ENCODE results near the gene TRPC6. TPM values are rescaled to one million over a fixed set of nuclear protein-coding genes. Genes with fewer than 3 reads are reported as not detected.

TRPC6 gene
- total RNA-seq, 2 experiments from 2014 or later = not detected

DNA sequence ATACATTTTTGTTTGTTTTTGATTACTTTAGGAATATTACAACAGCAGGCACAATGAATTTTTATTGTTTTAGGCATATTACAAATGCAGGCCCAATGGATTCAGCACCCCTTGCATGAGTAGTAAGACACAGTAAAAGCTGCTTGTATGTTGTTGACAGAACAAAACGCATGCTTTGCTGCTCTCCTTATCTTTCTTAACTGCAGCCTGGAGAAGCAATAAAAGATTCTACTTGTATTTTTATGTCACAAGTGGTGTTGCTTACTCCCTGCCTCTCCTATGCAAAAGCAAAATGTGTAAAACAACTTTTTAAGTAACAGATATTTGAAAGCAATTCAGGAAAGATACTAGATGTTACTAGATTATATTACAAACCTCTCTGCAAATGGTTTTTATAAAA lies 73.9 kb downstream of the TRPC6 start:
- intact Hi-C loops (cut with micrococcal nuclease) = no loop called here
- POLR2A ChIA-PET = no interaction called here
- Mint-ChIP-seq H3K27ac (no peak overlapping the region), H3K27me3 (no peaks in the 10 kb centered on the region), H3K9me3 (peaks cover 3% of the 10 kb centered on the region), H3K4me3 (no peak overlapping the region), H3K36me3 (no peaks in the 10 kb centered on the region), H3K4me1 (ENCODE audit: low read depth) (no peaks in the 10 kb centered on the region)
- CTCF ChIA-PET = no interaction called here
- no peak for DNase-seq

DNA sequence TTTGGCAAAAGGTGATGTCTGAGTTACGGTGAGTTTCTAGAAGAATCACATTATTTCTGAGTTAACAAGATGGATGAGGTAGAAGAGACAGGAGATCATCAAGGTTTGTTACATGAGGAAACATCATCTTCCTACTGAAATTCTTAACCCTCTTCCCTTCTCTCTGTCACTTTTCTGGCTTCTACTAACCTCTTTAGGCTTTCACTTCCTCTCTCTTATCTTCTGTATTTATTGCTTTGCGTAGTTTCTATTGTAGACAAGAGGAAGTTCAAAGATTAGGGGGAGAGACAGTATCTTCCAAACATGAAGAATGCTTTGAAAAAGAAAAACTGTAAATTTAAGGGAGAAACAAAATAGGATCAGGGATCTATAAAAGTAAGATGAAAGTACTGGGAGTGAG lies 75.4 kb downstream of the TRPC6 start:
- Mint-ChIP-seq H3K9me3 (peaks cover 3% of the 10 kb centered on the region), H3K27me3 (no peaks in the 10 kb centered on the region)
- POLR2A ChIA-PET = no interaction called here

DNA sequence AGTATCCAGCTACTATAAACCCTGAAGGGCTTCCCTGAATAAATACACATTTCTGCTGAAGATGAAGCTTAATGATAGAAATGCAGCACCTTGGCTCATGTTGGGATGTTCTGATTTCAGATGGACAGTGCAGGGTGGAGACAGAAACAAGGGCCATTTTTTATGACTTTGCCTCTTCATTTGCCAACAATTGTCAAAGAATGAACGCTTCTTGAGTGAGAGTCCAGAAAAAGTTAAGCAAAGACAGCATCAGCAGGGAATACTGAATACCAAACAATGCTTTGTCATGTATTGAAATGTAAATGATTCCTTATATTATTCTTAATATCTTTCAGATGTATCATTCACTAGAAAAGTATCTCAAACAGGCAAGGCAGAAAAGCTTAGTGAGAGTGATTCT lies 84.9 kb downstream of the TRPC6 start:
- ChIA-PET POLR2A (no interaction called here), CTCF (no interaction called here)
- H3K9me3 Mint-ChIP-seq = no peaks in the 10 kb centered on the region
- H3K36me3 Mint-ChIP-seq = no peaks in the 10 kb centered on the region
- intact Hi-C loops (cut with micrococcal nuclease) = no loop called here
- no peak overlapping the region for H3K27ac Mint-ChIP-seq
- H3K27me3 Mint-ChIP-seq = no peaks in the 10 kb centered on the region
- no peaks in the 10 kb centered on the region for H3K4me1 Mint-ChIP-seq (ENCODE audit: low read depth)
- no peak for DNase-seq
- no peak overlapping the region for H3K4me3 Mint-ChIP-seq

More for the DNA sequence above, 75.4 kb downstream of the TRPC6 start:
- intact Hi-C loops (cut with micrococcal nuclease) = no loop called here
- H3K36me3 Mint-ChIP-seq = no peaks in the 10 kb centered on the region
- H3K27ac Mint-ChIP-seq = no peak overlapping the region
- H3K4me1 Mint-ChIP-seq (ENCODE audit: low read depth) = no peaks in the 10 kb centered on the region
- no peak overlapping the region for H3K4me3 Mint-ChIP-seq
- DNase-seq = no peak
- CTCF ChIA-PET = no interaction called here

DNA sequence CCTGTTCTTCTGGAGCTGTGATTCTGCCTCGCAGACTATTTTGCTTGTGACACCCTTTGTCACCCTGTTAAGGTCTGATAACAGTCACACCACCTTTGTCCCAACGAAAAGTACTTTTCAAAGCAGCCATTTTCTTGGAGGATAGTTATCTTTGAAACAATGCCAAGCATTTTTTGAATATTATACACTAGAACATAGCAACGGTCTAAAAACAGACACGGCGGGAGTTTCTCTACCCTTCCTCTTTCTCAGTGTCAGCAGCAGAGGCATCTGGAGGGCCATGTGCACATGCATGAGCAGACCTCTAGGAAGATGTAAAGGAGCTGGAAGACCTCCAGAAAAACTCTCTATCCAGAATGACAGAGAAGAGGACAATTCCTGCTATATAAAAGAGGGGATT lies 86.5 kb downstream of the TRPC6 start:
- no peaks in the 10 kb centered on the region for H3K27me3 Mint-ChIP-seq
- no peaks in the 10 kb centered on the region for H3K4me1 Mint-ChIP-seq (ENCODE audit: low read depth)
- no peak overlapping the region for H3K4me3 Mint-ChIP-seq
- ChIA-PET POLR2A (no interaction called here), CTCF (no interaction called here)
- no peaks in the 10 kb centered on the region for H3K9me3 Mint-ChIP-seq
- no peaks in the 10 kb centered on the region for H3K36me3 Mint-ChIP-seq
- intact Hi-C loops (cut with micrococcal nuclease) = no loop called here
- H3K27ac Mint-ChIP-seq = no peak overlapping the region
- DNase-seq = no peak

DNA sequence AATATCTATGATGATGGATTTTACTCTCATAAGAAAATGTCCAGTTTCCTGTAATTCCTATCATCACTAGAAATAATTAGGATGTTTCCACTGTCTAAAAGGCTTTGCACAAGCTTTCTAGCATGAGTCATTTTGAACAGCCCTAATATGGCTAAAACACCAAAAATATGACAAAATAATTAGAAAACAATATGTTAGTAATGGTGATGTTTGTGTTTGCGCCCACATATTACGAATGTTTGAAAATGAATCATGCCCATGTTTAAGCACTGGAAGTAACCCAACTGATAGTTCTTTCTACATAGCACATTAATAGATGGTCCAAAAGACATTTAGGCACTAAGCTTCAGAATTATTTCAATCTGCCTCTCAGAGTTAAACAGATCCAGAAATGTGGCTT lies 96.0 kb downstream of the TRPC6 start:
- Mint-ChIP-seq H3K27ac (no peak overlapping the region), H3K9me3 (no peaks in the 10 kb centered on the region), H3K4me1 (ENCODE audit: low read depth) (no peaks in the 10 kb centered on the region), H3K4me3 (no peak overlapping the region), H3K36me3 (no peaks in the 10 kb centered on the region), H3K27me3 (no peaks in the 10 kb centered on the region)
- CTCF ChIA-PET = no interaction called here
- intact Hi-C loops (cut with micrococcal nuclease) = no loop called here
- no peak for DNase-seq
- POLR2A ChIA-PET = no interaction called here

DNA sequence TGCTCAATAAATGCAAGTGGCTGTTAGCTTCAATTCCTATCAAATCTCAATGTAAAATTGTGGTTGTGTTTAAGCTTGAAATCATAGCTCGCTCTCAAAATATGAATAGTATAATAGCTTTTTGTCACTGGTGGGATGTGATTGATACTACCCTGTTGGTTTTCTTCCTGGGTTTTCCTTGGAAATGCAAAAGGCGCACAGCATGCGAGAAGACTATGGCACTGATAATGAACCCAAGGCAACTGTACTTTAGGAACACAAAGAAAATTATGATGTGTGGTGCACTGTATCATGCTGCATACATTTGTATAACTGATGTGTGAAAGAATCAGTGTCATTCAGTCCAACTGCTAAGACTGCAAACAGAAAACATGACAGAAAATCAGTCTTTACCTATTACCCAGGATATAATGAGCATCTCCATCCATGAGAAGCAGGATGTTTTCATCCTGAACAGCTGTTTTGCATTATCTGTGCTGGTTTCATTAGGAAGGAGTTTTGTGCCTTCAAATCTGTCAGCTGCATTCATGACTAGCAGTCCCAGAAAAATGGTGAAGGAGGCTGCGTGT lies 101.2 kb downstream of the TRPC6 start:
- no peak overlapping the region for H3K27ac Mint-ChIP-seq
- DNase-seq = no peak
- no peaks in the 10 kb centered on the region for H3K36me3 Mint-ChIP-seq
- H3K4me3 Mint-ChIP-seq = no peak overlapping the region
- peaks cover 2% of the 10 kb centered on the region for H3K9me3 Mint-ChIP-seq
- CTCF ChIA-PET = no interaction called here
- H3K4me1 Mint-ChIP-seq (ENCODE audit: low read depth) = no peaks in the 10 kb centered on the region
- H3K27me3 Mint-ChIP-seq = no peaks in the 10 kb centered on the region
- POLR2A ChIA-PET = no interaction called here
- intact Hi-C loops (cut with micrococcal nuclease) = no loop called here

DNA sequence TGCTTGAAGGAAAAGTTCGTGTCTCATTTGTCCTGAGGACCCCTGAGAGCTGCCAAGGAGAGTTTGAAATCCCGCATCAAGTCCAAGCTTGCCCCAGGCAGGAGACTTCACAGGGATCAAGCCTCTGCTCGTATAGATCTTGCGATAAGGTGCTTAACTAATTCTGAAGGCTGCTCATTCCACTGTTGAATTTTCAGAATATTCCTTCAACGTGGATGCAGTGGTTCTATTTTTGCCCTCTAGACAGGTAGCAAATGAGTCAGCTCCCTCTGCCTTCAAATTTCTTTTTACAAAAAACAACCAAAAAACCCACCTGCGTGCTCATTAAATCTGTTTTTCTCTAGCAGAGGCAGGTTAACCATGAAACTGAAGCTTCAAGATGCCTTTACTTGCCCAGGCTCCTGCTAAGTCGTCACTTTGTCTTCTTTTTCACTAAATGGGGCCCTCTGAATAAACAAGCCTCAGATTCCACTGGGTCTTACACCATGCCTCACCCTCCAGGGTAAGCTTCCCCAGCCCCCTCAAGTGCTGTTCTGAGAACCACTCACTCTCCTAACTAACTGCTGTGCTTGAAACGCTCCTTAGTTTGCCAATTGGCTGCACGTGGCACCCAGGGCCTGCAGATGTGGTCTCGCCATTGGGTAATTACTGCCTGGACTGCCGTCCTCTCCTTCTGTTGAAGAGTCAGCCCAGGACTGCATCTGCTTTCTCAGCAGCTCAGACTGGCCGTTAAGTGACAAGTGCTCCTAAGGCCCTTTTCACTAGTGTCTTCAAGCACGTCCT lies 105.0 kb downstream of the TRPC6 start:
- H3K4me1 Mint-ChIP-seq (ENCODE audit: low read depth) = no peaks in the 10 kb centered on the region
- POLR2A ChIA-PET = no interaction called here

DNA sequence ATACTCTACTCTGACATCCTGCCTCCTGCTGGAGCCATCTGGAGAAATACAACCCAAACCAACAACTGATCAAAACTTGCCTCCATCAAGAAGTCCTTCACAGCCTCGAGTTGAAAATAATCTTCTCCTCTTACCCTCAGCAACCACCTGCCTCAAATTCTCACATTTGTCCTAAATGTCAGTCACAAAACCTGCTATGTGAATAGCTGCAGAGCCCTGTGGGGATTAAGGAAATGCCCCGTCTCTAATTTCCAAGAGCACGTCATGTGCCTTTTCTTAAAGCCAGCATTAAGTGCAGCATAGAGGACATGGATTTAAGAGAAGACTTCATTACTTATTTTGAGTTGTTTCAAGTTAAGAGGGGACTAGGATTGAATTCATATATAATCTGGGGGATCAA lies 105.9 kb downstream of the TRPC6 start:
- H3K9me3 Mint-ChIP-seq = peaks cover 2% of the 10 kb centered on the region
- ChIA-PET CTCF (no interaction called here), POLR2A (no interaction called here)
- H3K4me1 Mint-ChIP-seq (ENCODE audit: low read depth) = no peaks in the 10 kb centered on the region
- no peaks in the 10 kb centered on the region for H3K36me3 Mint-ChIP-seq
- no peak overlapping the region for H3K27ac Mint-ChIP-seq
- H3K27me3 Mint-ChIP-seq = no peaks in the 10 kb centered on the region
- intact Hi-C loops (cut with micrococcal nuclease) = no loop called here
- H3K4me3 Mint-ChIP-seq = no peak overlapping the region
- no peak for DNase-seq

More for the DNA sequence above, 105.0 kb downstream of the TRPC6 start:
- CTCF ChIA-PET = no interaction called here
- intact Hi-C loops (cut with micrococcal nuclease) = no loop called here
- Mint-ChIP-seq H3K4me3 (no peak overlapping the region), H3K9me3 (peaks cover 2% of the 10 kb centered on the region), H3K27me3 (no peaks in the 10 kb centered on the region), H3K36me3 (no peaks in the 10 kb centered on the region), H3K27ac (no peak overlapping the region)
- no peak for DNase-seq

DNA sequence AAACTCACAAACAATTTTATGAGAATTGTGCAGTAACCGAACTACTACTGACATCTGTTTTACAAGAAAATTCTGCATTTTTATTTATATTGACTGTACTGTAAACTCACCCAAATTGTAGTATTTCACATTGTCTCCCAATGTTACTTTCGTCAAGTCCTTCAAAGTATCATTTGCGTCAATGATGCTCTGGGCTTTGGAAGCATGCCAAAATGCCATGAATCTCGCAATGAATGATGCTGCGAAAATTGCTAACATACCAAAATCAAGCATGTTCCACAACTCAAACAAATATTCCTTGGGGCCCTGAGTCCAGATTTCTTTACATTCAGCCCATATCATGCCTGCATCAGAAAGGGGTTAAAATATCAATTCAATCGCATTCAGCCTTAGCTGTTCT lies 107.6 kb downstream of the TRPC6 start:
- H3K4me3 Mint-ChIP-seq = no peak overlapping the region
- POLR2A ChIA-PET = no interaction called here
- no peak overlapping the region for H3K27ac Mint-ChIP-seq
- no peaks in the 10 kb centered on the region for H3K27me3 Mint-ChIP-seq
- no peaks in the 10 kb centered on the region for H3K36me3 Mint-ChIP-seq
- no peaks in the 10 kb centered on the region for H3K4me1 Mint-ChIP-seq (ENCODE audit: low read depth)
- CTCF ChIA-PET = no interaction called here
- no peak for DNase-seq
- H3K9me3 Mint-ChIP-seq = peaks cover 2% of the 10 kb centered on the region
- intact Hi-C loops (cut with micrococcal nuclease) = no loop called here

DNA sequence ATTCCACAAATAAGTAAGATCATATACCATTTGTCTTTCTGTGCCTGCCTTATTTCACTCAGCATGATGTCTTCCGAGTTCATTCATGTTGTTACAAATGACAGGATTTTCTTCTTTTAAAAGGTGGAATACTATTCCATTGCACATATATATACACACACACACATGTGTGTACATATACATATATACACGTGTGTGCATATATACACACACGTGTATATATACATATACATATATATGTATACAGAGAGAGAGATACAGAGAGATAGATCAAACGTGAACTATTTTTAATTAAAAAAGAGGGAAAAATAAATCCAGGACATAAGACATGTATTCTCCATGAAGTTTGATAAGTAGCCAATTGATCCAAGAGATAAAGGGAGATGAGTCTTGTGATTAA lies 108.1 kb downstream of the TRPC6 start:
- Mint-ChIP-seq H3K9me3 (peaks cover 2% of the 10 kb centered on the region), H3K4me3 (no peak overlapping the region), H3K36me3 (no peaks in the 10 kb centered on the region), H3K27ac (no peak overlapping the region), H3K4me1 (ENCODE audit: low read depth) (no peaks in the 10 kb centered on the region), H3K27me3 (no peaks in the 10 kb centered on the region)
- CTCF ChIA-PET = no interaction called here
- intact Hi-C loops (cut with micrococcal nuclease) = no loop called here
- POLR2A ChIA-PET = no interaction called here
- no peak for DNase-seq

DNA sequence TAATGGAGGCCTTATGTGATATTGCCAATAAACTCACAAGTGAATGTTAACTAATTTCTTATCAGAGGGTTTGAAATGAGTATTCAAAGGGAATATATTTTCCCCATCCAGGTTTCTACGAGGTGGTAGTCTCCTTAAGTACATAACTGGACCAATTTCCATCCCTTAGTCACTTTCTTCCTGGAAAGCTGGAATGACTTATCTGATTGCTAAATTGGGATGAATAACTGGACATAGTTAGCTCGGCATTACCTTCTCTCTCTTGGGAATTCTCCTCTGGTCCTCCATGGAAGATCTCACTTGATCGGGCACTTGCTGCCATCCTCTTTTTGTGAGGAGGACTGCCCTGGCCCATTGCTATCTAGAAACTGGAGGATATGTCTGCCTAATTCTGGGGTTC lies 109.1 kb downstream of the TRPC6 start:
- peaks cover 2% of the 10 kb centered on the region for H3K9me3 Mint-ChIP-seq
- intact Hi-C loops (cut with micrococcal nuclease) = no loop called here
- no peaks in the 10 kb centered on the region for H3K27me3 Mint-ChIP-seq
- no peak overlapping the region for H3K27ac Mint-ChIP-seq
- ChIA-PET POLR2A (no interaction called here), CTCF (interaction anchor here (0.7 kb wide), 1 partner anchor 467 kb away, joined by 3 read pairs; no protein-coding TSS in a partner anchor)
- H3K36me3 Mint-ChIP-seq = no peaks in the 10 kb centered on the region
- no peaks in the 10 kb centered on the region for H3K4me1 Mint-ChIP-seq (ENCODE audit: low read depth)
- no peak for DNase-seq
- no peak overlapping the region for H3K4me3 Mint-ChIP-seq

DNA sequence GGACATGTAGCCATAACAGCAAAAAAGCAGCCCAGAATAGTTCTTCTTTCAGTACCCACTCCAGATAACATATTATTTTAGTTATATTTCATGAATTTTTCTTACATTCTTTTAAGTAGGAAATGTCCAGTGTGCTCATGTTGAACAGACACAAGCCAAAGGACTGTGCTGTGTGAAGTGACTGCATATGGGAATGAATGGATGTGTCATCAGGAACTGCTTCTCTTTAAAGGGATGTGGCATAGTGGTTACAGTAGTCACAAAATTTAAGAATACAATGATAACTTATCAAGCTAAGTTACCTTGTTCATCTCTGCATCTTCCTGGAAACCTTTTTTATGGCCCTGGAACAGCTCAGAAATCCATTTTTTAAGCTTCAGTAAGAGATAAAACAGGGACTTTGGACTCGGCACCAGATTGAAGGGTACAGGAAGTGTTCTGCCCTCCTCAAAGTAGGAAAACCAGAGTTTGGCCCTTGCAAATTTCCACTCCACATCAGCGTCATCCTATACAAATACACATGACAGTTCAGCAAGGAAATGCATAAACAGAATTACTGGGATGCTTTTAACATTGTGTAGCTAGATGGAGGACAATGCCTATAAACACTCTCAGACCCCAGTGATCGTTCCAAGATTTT lies 112.8 kb downstream of the TRPC6 start:
- intact Hi-C loops (cut with micrococcal nuclease) = no loop called here
- ChIA-PET CTCF (no interaction called here), POLR2A (no interaction called here)
- H3K4me1 Mint-ChIP-seq (ENCODE audit: low read depth) = no peaks in the 10 kb centered on the region
- no peak overlapping the region for H3K4me3 Mint-ChIP-seq
- H3K27ac Mint-ChIP-seq = no peak overlapping the region
- no peaks in the 10 kb centered on the region for H3K9me3 Mint-ChIP-seq
- H3K27me3 Mint-ChIP-seq = no peaks in the 10 kb centered on the region
- no peaks in the 10 kb centered on the region for H3K36me3 Mint-ChIP-seq
- DNase-seq = no peak

DNA sequence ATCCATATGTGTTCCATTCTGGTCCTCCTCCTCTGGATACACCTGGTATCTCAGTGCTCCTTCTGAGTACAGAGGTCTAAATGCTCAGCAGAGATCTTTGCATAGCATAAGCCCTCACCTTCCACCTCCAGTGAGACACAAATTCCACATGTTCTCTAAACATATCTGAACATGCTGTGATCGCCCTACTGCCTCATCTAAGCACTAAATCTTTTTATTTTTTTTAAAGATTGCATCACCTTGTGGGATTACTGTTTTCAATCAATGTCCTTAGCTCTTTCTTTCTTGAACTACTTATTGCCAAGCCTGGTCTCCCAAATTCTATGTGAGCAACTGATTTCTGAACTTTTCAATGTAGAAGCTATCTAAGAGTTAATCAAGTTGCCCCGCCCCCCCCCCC lies 113.4 kb downstream of the TRPC6 start:
- H3K27ac Mint-ChIP-seq = no peak overlapping the region
- no peaks in the 10 kb centered on the region for H3K36me3 Mint-ChIP-seq
- H3K4me3 Mint-ChIP-seq = no peak overlapping the region
- CTCF ChIA-PET = no interaction called here
- H3K27me3 Mint-ChIP-seq = no peaks in the 10 kb centered on the region
- POLR2A ChIA-PET = no interaction called here
- H3K4me1 Mint-ChIP-seq (ENCODE audit: low read depth) = no peaks in the 10 kb centered on the region
- H3K9me3 Mint-ChIP-seq = no peaks in the 10 kb centered on the region
- no peak for DNase-seq
- intact Hi-C loops (cut with micrococcal nuclease) = no loop called here

All from activated CD4-positive, alpha-beta memory T cell treated with anti-CD3 and anti-CD28 coated beads for 36 hours (primary cell).